ENCODE measurements around the gene PCNX3. TPM values are rescaled to one million over a fixed set of nuclear protein-coding genes. Genes with fewer than 3 reads are reported as not detected.
A peak's percentile ranks its signal among the peaks of the same experiment; 100 is the strongest.
"Not testable (repeated sequence)": the region's sequence is repeated elsewhere in the genome, so short reads cannot be mapped to it uniquely, and the experiment has no call there.

Gene PCNX3
- total RNA-seq, 1 experiment from 2014 or later: 50.4 TPM

DNA sequence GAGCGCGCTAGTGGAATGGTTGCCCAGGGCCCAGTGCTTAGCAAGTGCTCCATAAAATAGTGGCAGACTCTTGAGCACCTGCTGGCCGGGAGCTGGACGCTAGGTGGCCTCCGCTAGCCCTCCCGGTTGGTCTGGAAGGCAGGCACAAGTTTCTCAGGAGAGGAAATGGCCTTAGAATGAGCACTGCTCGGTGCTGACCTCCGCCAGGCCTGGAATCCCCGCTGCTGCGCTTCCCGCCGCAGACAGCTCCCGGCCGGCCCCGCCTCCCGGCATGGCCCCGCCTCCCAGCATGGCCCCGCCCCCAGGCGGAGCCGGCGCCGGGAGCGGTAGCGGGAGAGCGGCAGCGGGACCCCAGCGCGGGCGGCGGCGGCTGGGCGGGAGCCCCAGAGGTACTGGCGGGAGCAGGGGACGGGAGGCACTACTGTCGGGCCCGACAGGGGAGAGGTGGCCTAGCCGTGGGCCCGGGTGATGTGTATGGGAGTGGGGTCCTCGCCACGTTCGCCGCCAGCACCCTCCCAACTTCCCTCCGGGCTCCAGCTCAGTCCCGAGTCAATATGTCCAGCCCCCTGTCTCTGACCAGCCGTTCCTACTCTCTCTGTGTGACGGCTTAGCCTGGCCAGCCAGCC is 22.3 kb downstream of the PCNX3 start, which contains the start of gene SIPA1 (continued):
- TF ChIP-seq SP1 (IDR thresholded peaks at IDR 0.05; ENCODE audit: low read depth): 0 out of 2 replicates have a peak, but pooled peaks have one; percentile 26

DNA sequence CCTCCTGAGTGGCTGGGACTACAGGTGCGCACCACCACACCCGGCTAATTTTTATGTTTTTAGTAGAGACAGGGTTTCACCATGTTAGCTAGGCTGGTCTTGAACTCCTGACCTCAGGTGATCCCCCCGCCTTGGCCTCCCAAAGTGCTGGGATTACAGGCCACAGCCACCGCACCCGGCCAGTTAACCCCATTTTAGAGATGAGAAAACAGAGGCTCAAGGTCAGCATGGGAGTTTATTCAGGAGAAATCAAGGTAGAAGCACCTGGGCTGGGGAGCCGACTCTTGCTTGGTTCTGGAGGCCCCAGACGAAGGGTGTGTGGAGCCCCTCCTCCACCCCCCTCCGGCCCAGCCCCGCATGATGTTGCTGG is 23.6 kb downstream of the PCNX3 start:
- Histone ChIP-seq H3K36me3 (ENCODE audit: control insufficient read depth in 1 of 2, insufficient read depth in 2 of 2, low read length in 2 of 2) (peaks cover 1 to 36% of the 10 kb centered on the region in 2 experiments; a peak in 2 of 4 replicates), H3K4me1 (ENCODE audit: control insufficient read depth in 1 of 2, insufficient read depth in 2 of 2, low read length in 2 of 2) (peaks cover 23 to 50% of the 10 kb centered on the region in 2 experiments), H3K79me2 (ENCODE audit: insufficient read depth, low read length) (peaks cover 13% of the 10 kb centered on the region; the same call in 1 of the 2 replicates), H3K4me3 (replicated peaks in 1 of 2; ENCODE audit: low read depth in 1 of 2, low read length in 2 of 2) (peak overlapping the region in 1 of 2 experiments; percentile 73; a peak in 2 of 4 replicates), H3K4me2 (ENCODE audit: low read length) (peak overlapping the region; percentile 87), H3K27ac (ENCODE audit: low read depth, low read length) (peak overlapping the region; percentile 97)
- ChIA-PET CTCF (interaction anchor here (1.8 kb wide), 1 partner anchor 13 kb away, joined by 6 read pairs; no protein-coding TSS in a partner anchor), POLR2A (interaction anchor here (2.0 kb wide), 1 partner anchor 24 kb away, joined by 11 read pairs; the partner anchor contains the start of gene PCNX3)
- H3K9me2 ChIP-seq (ENCODE audit: insufficient read depth); H3K9ac ChIP-seq (ENCODE audit: low read length); intact Hi-C loops (cut with micrococcal nuclease); H2AFZ ChIP-seq (ENCODE audit: low read depth, low read length, poor library complexity, severe bottlenecking); H4K20me1 ChIP-seq (ENCODE audit: insufficient read depth); ATAC-seq; H3K9me3 ChIP-seq (ENCODE audit: control insufficient read depth in 1 of 2, insufficient read depth in 1 of 2, low read depth in 1 of 2, low read length in 2 of 2); BruUV-seq (replicated peaks); H3K27me3 ChIP-seq (ENCODE audit: insufficient read depth, low read length); DNase-seq (ENCODE audit: low read depth, low spot score); RAD21 ChIA-PET (ENCODE audit: low non-redundant PET in 1 of 2, low total read pairs in 2 of 2, uncharacterized antibody in 2 of 2, unreplicated experiment in 2 of 2): not testable (repeated sequence)

DNA sequence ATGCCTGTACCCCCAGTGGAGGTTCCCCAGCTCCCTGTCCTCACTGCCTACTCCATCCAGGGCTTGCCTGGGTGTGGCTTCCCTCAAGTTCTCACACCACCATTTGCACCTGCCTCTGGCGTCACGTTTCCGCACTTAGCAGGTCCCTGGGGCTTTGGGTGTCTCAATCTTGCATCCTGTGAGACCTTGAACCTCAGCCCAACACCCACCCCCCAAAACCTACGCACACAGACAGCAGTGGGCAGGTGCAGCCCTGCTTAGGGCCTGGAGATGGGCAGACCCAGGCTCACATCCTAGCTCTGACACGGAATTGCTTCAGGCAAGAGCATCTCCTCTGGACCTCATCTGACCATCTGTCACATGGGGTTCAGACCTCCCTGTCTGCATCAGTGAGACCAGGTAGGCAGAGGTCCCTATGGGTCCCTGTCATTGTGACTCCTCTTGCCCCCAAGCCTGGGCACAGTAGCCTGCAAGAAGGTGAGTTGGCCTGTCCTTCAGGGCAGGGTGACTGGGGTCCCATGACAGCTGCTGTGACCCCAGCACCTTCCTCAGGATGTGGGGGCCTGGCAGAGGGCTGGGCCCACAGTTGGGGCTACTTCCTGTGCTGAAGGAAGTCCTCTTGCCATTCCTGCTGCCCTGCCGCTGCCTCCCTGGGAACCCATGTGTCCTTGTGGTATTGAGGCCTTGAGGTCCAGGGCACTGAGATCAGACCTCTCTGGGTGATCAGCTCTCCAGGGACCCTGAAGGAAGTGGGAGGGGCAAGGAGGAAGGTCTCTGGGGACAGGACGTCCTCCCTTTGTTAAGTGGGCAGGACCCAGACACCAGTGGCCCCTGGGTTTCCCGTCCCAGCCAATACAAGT is 24.3 kb downstream of the PCNX3 start:
- intact Hi-C loops (cut with micrococcal nuclease): no loop called here
- H3K9ac ChIP-seq (ENCODE audit: low read length): no peak overlapping the region
- H3K4me3 ChIP-seq (replicated peaks in 1 of 2; ENCODE audit: low read depth in 1 of 2, low read length in 2 of 2): no peak overlapping the region
- H3K79me2 ChIP-seq (ENCODE audit: insufficient read depth, low read length): peaks cover 13% of the 10 kb centered on the region; the same call in 1 of the 2 replicates
- CTCF ChIA-PET: no interaction called here
- no peaks in the 10 kb centered on the region for H3K9me2 ChIP-seq (ENCODE audit: insufficient read depth)
- H4K20me1 ChIP-seq (ENCODE audit: insufficient read depth): no peaks in the 10 kb centered on the region
- POLR2A ChIA-PET: no interaction called here
- DNase-seq (ENCODE audit: low read depth, low spot score) (no peak), ATAC-seq (no peak)
- H3K4me2 ChIP-seq (ENCODE audit: low read length): no peak overlapping the region
- no TSS peak for BruUV-seq (replicated peaks)
- H3K4me1 ChIP-seq (ENCODE audit: control insufficient read depth in 1 of 2, insufficient read depth in 2 of 2, low read length in 2 of 2): peaks cover 28 to 57% of the 10 kb centered on the region in 2 experiments
- RAD21 ChIA-PET (ENCODE audit: low non-redundant PET in 1 of 2, low total read pairs in 2 of 2, uncharacterized antibody in 2 of 2, unreplicated experiment in 2 of 2): no interaction called here
- H3K27ac ChIP-seq (ENCODE audit: low read depth, low read length): peak overlapping the region; percentile 21; the same call in 1 of the 2 replicates
- no peaks in the 10 kb centered on the region for H3K27me3 ChIP-seq (ENCODE audit: insufficient read depth, low read length)
- H2AFZ ChIP-seq (ENCODE audit: low read depth, low read length, poor library complexity, severe bottlenecking): no peak overlapping the region
- H3K36me3 ChIP-seq (ENCODE audit: control insufficient read depth in 1 of 2, insufficient read depth in 2 of 2, low read length in 2 of 2): peaks cover 0 to 29% of the 10 kb centered on the region in 2 experiments; a peak in 2 of 4 replicates
- H3K9me3 ChIP-seq (ENCODE audit: control insufficient read depth in 1 of 2, insufficient read depth in 1 of 2, low read depth in 1 of 2, low read length in 2 of 2): no peaks in the 10 kb centered on the region
- TF ChIP-seq RAD21 (IDR thresholded peaks at IDR 0.05; ENCODE audit: low read depth): no peak
- TF ChIP-seq EZH2phosphoT487 (IDR thresholded peaks at IDR 0.05; ENCODE audit: borderline replicate concordance): no peak
- TF ChIP-seq, protein P1, sequence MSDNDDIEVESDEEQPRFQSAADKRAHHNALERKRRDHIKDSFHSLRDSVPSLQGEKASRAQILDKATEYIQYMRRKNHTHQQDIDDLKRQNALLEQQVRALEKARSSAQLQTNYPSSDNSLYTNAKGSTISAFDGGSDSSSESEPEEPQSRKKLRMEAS (IDR thresholded peaks at IDR 0.05): no peak
- TF ChIP-seq, protein P2, sequence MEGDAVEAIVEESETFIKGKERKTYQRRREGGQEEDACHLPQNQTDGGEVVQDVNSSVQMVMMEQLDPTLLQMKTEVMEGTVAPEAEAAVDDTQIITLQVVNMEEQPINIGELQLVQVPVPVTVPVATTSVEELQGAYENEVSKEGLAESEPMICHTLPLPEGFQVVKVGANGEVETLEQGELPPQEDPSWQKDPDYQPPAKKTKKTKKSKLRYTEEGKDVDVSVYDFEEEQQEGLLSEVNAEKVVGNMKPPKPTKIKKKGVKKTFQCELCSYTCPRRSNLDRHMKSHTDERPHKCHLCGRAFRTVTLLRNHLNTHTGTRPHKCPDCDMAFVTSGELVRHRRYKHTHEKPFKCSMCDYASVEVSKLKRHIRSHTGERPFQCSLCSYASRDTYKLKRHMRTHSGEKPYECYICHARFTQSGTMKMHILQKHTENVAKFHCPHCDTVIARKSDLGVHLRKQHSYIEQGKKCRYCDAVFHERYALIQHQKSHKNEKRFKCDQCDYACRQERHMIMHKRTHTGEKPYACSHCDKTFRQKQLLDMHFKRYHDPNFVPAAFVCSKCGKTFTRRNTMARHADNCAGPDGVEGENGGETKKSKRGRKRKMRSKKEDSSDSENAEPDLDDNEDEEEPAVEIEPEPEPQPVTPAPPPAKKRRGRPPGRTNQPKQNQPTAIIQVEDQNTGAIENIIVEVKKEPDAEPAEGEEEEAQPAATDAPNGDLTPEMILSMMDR (IDR thresholded peaks at IDR 0.05 in 2 of 3, conservative IDR thresholded peaks at IDR 0.05 in 1 of 3; ENCODE audit: borderline replicate concordance in 1 of 3, insufficient read depth in 1 of 3, low read depth in 2 of 3, low read length in 2 of 3): no peak
- TF ChIP-seq POLR2AphosphoS5 (IDR thresholded peaks at IDR 0.05; ENCODE audit: low read depth, low read length): no peak
- TF ChIP-seq CBX3 (IDR thresholded peaks at IDR 0.05; ENCODE audit: low read depth): no peak
- no peak for TF ChIP-seq POLR2A (IDR thresholded peaks at IDR 0.05; ENCODE audit: borderline replicate concordance, extremely low read depth, insufficient read depth, insufficient read length)
- TF ChIP-seq ZNF274 (IDR thresholded peaks at IDR 0.05; ENCODE audit: low read depth, low read length): no peak
- TF ChIP-seq EGR1 (IDR thresholded peaks at IDR 0.05; ENCODE audit: low read depth): no peak
- TF ChIP-seq FOSL1 (IDR thresholded peaks at IDR 0.05; ENCODE audit: low read depth): no peak
- TF ChIP-seq EZH2 (IDR thresholded peaks at IDR 0.05): no peak
- TF ChIP-seq ZFX (IDR thresholded peaks at IDR 0.05): no peak
- TF ChIP-seq SIN3A (IDR thresholded peaks at IDR 0.05; ENCODE audit: low read depth): no peak
- no peak for TF ChIP-seq SP1 (IDR thresholded peaks at IDR 0.05; ENCODE audit: low read depth)
- no peak for TF ChIP-seq ELF1 (IDR thresholded peaks at IDR 0.05; ENCODE audit: borderline replicate concordance, low read depth)

Measured in HCT116 (cell line).